Lung microvascular endothelial cell (primary cell): ENCODE results near the gene RASSF3. TPM values are rescaled to one million over a fixed set of nuclear protein-coding genes. Genes with fewer than 3 reads are reported as not detected.
"Not testable (repeated sequence)": the region's sequence is repeated elsewhere in the genome, so short reads cannot be mapped to it uniquely, and the experiment has no call there.

Experiments used
- DNase-seq, 2 donors: peaks; one replicate each; pipeline versions ENCODE4 v3.0.0 to v3.0.0-alpha.2; 2010; ENCODE audit warnings: low read depth in 2 of 2
- total RNA-seq: library from RNA; depleted of rRNA; stranded (reverse); fragments of >200 nt; gene quantifications from 2 replicates; pipeline ENCODE4 v1.2.1, GENCODE V29; 2014

RASSF3 gene
- total RNA-seq, 1 donor from 2014 or later = 16.3 TPM

GRCh38 chr12:64595863-64596793, 14.2 kb upstream of the RASSF3 start:
- DNase-seq = no peak

- no peak for DNase-seq
Measured at GRCh38 chr12:64598831-64599230, 11.5 kb upstream of the RASSF3 start.

GRCh38 chr12:64600164-64600561, 10.1 kb upstream of the RASSF3 start:
- DNase-seq = no peak

GRCh38 chr12:64603183-64603841, 7.0 kb upstream of the RASSF3 start:
- no peak for DNase-seq

GRCh38 chr12:64608901-64609535, 1.3 kb upstream of the RASSF3 start:
- peak; percentile 40 to 86 for DNase-seq

GRCh38 chr12:64609536-64610078, 688 bp upstream of the RASSF3 start:
- DNase-seq = peak; percentile 33 to 52

- peak; percentile 47 to 76 for DNase-seq
Measured at GRCh38 chr12:64610660-64611340, 505 bp downstream of the RASSF3 start.

GRCh38 chr12:64611341-64612284, 1.3 kb downstream of the RASSF3 start:
- peak; percentile 46 to 50 for DNase-seq

- DNase-seq = no peak
Measured at GRCh38 chr12:64612843-64613242, 2.5 kb downstream of the RASSF3 start.

- DNase-seq = not testable (repeated sequence)
Measured at GRCh38 chr12:64613775-64614398, 3.6 kb downstream of the RASSF3 start.

- DNase-seq = peak in 1 of 2 donors; percentile 16
Measured at GRCh38 chr12:64616201-64616600, 5.9 kb downstream of the RASSF3 start.

GRCh38 chr12:64618953-64619590, 8.8 kb downstream of the RASSF3 start:
- DNase-seq = peak in 1 of 2 donors; percentile 49

GRCh38 chr12:64621257-64621942, 11.1 kb downstream of the RASSF3 start:
- DNase-seq = peak in 1 of 2 donors; percentile 83

GRCh38 chr12:64624035-64624434, 13.7 kb downstream of the RASSF3 start:
- no peak for DNase-seq

GRCh38 chr12:64625243-64626077, 15.2 kb downstream of the RASSF3 start:
- DNase-seq = peak; percentile 61 to 99

- not testable (repeated sequence) for DNase-seq
Measured at GRCh38 chr12:64626588-64626987, 16.3 kb downstream of the RASSF3 start.

- peak in 1 of 2 donors; percentile 60 for DNase-seq
Measured at GRCh38 chr12:64627771-64628170, 17.5 kb downstream of the RASSF3 start.

GRCh38 chr12:64631197-64631596, 20.9 kb downstream of the RASSF3 start:
- no peak for DNase-seq
